ENCODE data around the gene PRDM13.

DNA sequence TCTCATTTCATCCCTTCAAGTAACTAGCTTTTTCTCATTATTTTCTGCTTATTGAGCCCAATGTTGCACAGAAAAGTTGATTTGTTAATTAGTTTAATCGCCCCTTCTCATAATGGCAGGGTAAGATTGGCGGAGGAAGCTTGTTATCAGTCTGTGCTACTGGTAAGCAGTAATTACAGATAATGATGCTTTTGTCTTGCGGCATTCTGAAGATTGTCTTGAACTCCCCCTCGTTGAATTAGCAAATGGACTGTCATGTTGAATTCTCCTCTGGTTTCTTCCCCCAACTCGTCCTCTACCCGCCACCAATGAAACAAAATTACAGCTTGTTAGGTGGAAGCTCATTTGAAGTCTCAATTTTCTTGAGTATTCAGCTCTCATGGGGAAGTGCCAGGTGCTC is 39.4 kb downstream of the PRDM13 start:
- no peak for TF ChIP-seq SMARCE1 (IDR thresholded peaks at IDR 0.05; ENCODE audit: borderline replicate concordance)
- TF ChIP-seq, protein P1, sequence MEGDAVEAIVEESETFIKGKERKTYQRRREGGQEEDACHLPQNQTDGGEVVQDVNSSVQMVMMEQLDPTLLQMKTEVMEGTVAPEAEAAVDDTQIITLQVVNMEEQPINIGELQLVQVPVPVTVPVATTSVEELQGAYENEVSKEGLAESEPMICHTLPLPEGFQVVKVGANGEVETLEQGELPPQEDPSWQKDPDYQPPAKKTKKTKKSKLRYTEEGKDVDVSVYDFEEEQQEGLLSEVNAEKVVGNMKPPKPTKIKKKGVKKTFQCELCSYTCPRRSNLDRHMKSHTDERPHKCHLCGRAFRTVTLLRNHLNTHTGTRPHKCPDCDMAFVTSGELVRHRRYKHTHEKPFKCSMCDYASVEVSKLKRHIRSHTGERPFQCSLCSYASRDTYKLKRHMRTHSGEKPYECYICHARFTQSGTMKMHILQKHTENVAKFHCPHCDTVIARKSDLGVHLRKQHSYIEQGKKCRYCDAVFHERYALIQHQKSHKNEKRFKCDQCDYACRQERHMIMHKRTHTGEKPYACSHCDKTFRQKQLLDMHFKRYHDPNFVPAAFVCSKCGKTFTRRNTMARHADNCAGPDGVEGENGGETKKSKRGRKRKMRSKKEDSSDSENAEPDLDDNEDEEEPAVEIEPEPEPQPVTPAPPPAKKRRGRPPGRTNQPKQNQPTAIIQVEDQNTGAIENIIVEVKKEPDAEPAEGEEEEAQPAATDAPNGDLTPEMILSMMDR (CRISPR knock-in tag; IDR thresholded peaks at IDR 0.05) = no peak
- TF ChIP-seq SMC3 (IDR thresholded peaks at IDR 0.05; ENCODE audit: low read length) = no peak
- no peak for TF ChIP-seq SMARCC2 (IDR thresholded peaks at IDR 0.05)
- TF ChIP-seq, protein P2, sequence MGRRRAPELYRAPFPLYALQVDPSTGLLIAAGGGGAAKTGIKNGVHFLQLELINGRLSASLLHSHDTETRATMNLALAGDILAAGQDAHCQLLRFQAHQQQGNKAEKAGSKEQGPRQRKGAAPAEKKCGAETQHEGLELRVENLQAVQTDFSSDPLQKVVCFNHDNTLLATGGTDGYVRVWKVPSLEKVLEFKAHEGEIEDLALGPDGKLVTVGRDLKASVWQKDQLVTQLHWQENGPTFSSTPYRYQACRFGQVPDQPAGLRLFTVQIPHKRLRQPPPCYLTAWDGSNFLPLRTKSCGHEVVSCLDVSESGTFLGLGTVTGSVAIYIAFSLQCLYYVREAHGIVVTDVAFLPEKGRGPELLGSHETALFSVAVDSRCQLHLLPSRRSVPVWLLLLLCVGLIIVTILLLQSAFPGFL (CRISPR knock-in tag; IDR thresholded peaks at IDR 0.05) = no peak
- TF ChIP-seq, protein P3, sequence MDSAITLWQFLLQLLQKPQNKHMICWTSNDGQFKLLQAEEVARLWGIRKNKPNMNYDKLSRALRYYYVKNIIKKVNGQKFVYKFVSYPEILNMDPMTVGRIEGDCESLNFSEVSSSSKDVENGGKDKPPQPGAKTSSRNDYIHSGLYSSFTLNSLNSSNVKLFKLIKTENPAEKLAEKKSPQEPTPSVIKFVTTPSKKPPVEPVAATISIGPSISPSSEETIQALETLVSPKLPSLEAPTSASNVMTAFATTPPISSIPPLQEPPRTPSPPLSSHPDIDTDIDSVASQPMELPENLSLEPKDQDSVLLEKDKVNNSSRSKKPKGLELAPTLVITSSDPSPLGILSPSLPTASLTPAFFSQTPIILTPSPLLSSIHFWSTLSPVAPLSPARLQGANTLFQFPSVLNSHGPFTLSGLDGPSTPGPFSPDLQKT (CRISPR knock-in tag; IDR thresholded peaks at IDR 0.05; ENCODE audit: borderline replicate concordance) = no peak
- TF ChIP-seq CCDC6 (CRISPR knock-in tag; IDR thresholded peaks at IDR 0.05) = no peak
- TF ChIP-seq SP1 (IDR thresholded peaks at IDR 0.05) = no peak
- no peak for TF ChIP-seq SP1 (CRISPR knock-in tag; IDR thresholded peaks at IDR 0.05)
- TF ChIP-seq ETV5 (CRISPR knock-in tag; IDR thresholded peaks at IDR 0.05; ENCODE audit: borderline replicate concordance) = no peak
- TF ChIP-seq ZNF432 (CRISPR knock-in tag; IDR thresholded peaks at IDR 0.05; ENCODE audit: borderline replicate concordance) = no peak

Data from HepG2 (cell line).